GM23338 (cell line): ENCODE measurements around the gene SH3BP5. TPM values are rescaled to one million over a fixed set of nuclear protein-coding genes. Genes with fewer than 3 reads are reported as not detected.
A peak's percentile ranks its signal among the peaks of the same experiment; 100 is the strongest.

Experiments
- ATAC-seq: fragments of 200-7000 bp; cut with Tn5 transposase; 3 replicates; pipeline ENCODE4 v1.9.1; 2020
- DNase-seq: peaks from one replicate; pipeline ENCODE4 v3.0.0-alpha.2; 2015; ENCODE audit warnings: low spot score
- H2AFZ ChIP-seq: fragments of 200-600 bp; sonication (generic); 2 replicates; pipeline ENCODE4 v1.8.0; 2016; ENCODE audit warnings: antibody characterized with exemption, mild to moderate bottlenecking, moderate library complexity
- H3F3A ChIP-seq: fragments of 200-600 bp; sonication (generic); replicated peaks from 2 replicates; pipeline ENCODE4 v1.8.0; 2017; ENCODE audit warnings: antibody characterized with exemption, mixed run types, low read depth
- H3K27ac ChIP-seq: fragments of 200-600 bp; sonication (generic); 2 replicates; pipeline ENCODE4 v1.6.1; 2016; ENCODE audit warnings: low read depth
- H3K27me3 ChIP-seq: fragments of 200-600 bp; sonication (generic); 2 replicates; pipeline ENCODE4 v1.8.0; 2016; ENCODE audit warnings: mild to moderate bottlenecking, mixed run types, moderate library complexity; ENCODE audit not compliant: insufficient read depth
- H3K36me3 ChIP-seq: fragments of 200-600 bp; sonication (generic); 2 replicates; pipeline ENCODE4 v1.8.0; 2016; ENCODE audit warnings: mild to moderate bottlenecking; ENCODE audit not compliant: insufficient read depth
- H3K4me1 ChIP-seq: fragments of 200-600 bp; sonication (generic); 2 replicates; pipeline ENCODE4 v1.8.0; 2016; ENCODE audit warnings: mild to moderate bottlenecking, moderate library complexity; ENCODE audit not compliant: insufficient read depth
- H3K4me2 ChIP-seq: fragments of 200-600 bp; sonication (generic); 2 replicates; pipeline ENCODE4 v1.7.1; 2017; ENCODE audit warnings: mixed run types
- H3K4me3 ChIP-seq: fragments of 200-600 bp; sonication (generic); 2 replicates; pipeline ENCODE4 v1.6.1; 2016; ENCODE audit warnings: mixed run types
- H3K79me2 ChIP-seq: fragments of 200-600 bp; sonication (generic); replicated peaks from 2 replicates; pipeline ENCODE4 v1.8.0; 2017; ENCODE audit warnings: mild to moderate bottlenecking; ENCODE audit not compliant: insufficient read depth
- H3K9me2 ChIP-seq: fragments of 200-600 bp; sonication (generic); 2 replicates; pipeline ENCODE4 v1.8.0; 2017; ENCODE audit not compliant: insufficient read depth
- H4K20me1 ChIP-seq: fragments of 200-600 bp; sonication (generic); replicated peaks from 2 replicates; pipeline ENCODE4 v1.8.0; 2017; ENCODE audit warnings: mild to moderate bottlenecking; ENCODE audit not compliant: insufficient read depth
- H3K27ac Mint-ChIP-seq: 2 replicates; pipeline ENCODE4 v1.8.0; 2020; ENCODE audit warnings: inconsistent platforms, mild to moderate bottlenecking, moderate library complexity, mixed read lengths
- H3K27me3 Mint-ChIP-seq: 3 replicates; pipeline ENCODE4 v1.8.0; 2022; ENCODE audit warnings: low read depth, mild to moderate bottlenecking, moderate library complexity, mixed read lengths, inconsistent platforms; ENCODE audit not compliant: insufficient read depth, poor library complexity
- H3K36me3 Mint-ChIP-seq: 3 replicates; pipeline ENCODE4 v1.8.0; 2021; ENCODE audit warnings: low read depth, mild to moderate bottlenecking, inconsistent platforms, moderate library complexity, mixed read lengths
- H3K4me1 Mint-ChIP-seq: 3 replicates; pipeline ENCODE4 v1.8.0; 2020; ENCODE audit warnings: mild to moderate bottlenecking, inconsistent platforms, mixed read lengths
- H3K4me3 Mint-ChIP-seq: 3 replicates; pipeline ENCODE4 v1.8.0; 2021; ENCODE audit warnings: moderate library complexity, mild to moderate bottlenecking, inconsistent platforms, mixed read lengths
- H3K9me3 Mint-ChIP-seq: 3 replicates; pipeline ENCODE4 v1.8.0; 2020; ENCODE audit warnings: moderate library complexity, mild to moderate bottlenecking, inconsistent platforms, mixed read lengths
- CREB1 ChIP-seq: fragments of 250-450 bp; sonication (Bioruptor Pico); IDR thresholded peaks from 2 replicates; pipeline ENCODE4 v1.5.0; 2020; ENCODE audit warnings: low read depth, mild to moderate bottlenecking, moderate library complexity
- CTCF ChIP-seq, 2 experiments: fragments of 200-600 bp in 1 of 2; sonication (generic) in 1 of 2; conservative IDR thresholded peaks; 2 replicates each; pipeline versions ENCODE4 v1.5.1 to v1.6.1; 2016 to 2017; ENCODE audit warnings: antibody characterized with exemption in 2 of 2, low read depth in 2 of 2, mild to moderate bottlenecking in 2 of 2, moderate library complexity in 1 of 2
- ETS1 ChIP-seq: IDR thresholded peaks from 2 replicates; pipeline ENCODE4 v1.6.1; 2016; ENCODE audit warnings: antibody characterized with exemption
- EZH2 ChIP-seq: fragments of 200-600 bp; sonication (generic); IDR thresholded peaks from one replicate; pipeline ENCODE4 v1.8.0; 2017; ENCODE audit warnings: antibody characterized with exemption, mild to moderate bottlenecking, low read depth; ENCODE audit not compliant: unreplicated experiment
- JUNB ChIP-seq: IDR thresholded peaks from one replicate; pipeline ENCODE4 v1.6.1; 2016; ENCODE audit warnings: antibody characterized with exemption; ENCODE audit not compliant: unreplicated experiment
- NANOG ChIP-seq: IDR thresholded peaks from 2 replicates; pipeline ENCODE4 v1.6.1; 2016; ENCODE audit warnings: antibody characterized with exemption, borderline replicate concordance
- POLR2AphosphoS5 ChIP-seq: IDR thresholded peaks from 2 replicates; pipeline ENCODE4 v1.6.1; 2016; ENCODE audit warnings: antibody characterized with exemption, low read depth
- REST ChIP-seq: IDR thresholded peaks from one replicate; pipeline ENCODE4 v1.6.1; 2018; ENCODE audit warnings: antibody characterized with exemption; ENCODE audit not compliant: unreplicated experiment
- ZNF114 ChIP-seq: fragments of 250-450 bp; sonication (Bioruptor Pico); IDR thresholded peaks from 2 replicates; pipeline ENCODE4 v1.5.0; 2020; ENCODE audit warnings: mild to moderate bottlenecking, moderate library complexity
- ZNF331 ChIP-seq: fragments of 250-450 bp; sonication (Bioruptor Pico); IDR thresholded peaks from 2 replicates; pipeline ENCODE4 v1.5.0; 2020; ENCODE audit warnings: low read depth, mild to moderate bottlenecking, moderate library complexity
- ZNF462 ChIP-seq: fragments of 250-450 bp; sonication (Bioruptor Pico); IDR thresholded peaks from 2 replicates; pipeline ENCODE4 v1.5.0; 2020; ENCODE audit warnings: mild to moderate bottlenecking, moderate library complexity
- polyA plus RNA-seq: library from polyadenylated mRNA; unstranded; fragments of >200 nt; fragmentation: Nextera tagmentation; extraction: Ambion mirVana; gene quantifications from 2 replicates; pipeline ENCODE4 v1.2.1, GENCODE V29; 2016
- total RNA-seq: library from RNA; depleted of rRNA; stranded (reverse); fragments of >200 nt; shearing (Covaris generic); gene quantifications from 2 replicates; pipeline ENCODE4 v1.2.3, GENCODE V29; 2014

Gene SH3BP5
- total and polyA plus RNA-seq, 2 experiments from 2014 or later: 5.8 to 9.1 TPM

GRCh38 chr3:15326673-15327072 is 5.7 kb downstream of the SH3BP5 start (continued):
- no peak for TF ChIP-seq REST

- H3K4me3 Mint-ChIP-seq: no peak overlapping the region
- ATAC-seq: no peak
- TF ChIP-seq ZNF114 (CRISPR knock-in tag) (no peak), ZNF331 (CRISPR knock-in tag) (no peak), CREB1 (CRISPR knock-in tag) (no peak), JUNB (no peak), CTCF (conservative IDR thresholded peaks at IDR 0.05; ENCODE audit: low read depth in 2 of 2) (no peak), ZNF462 (no peak), EZH2 (no peak), ETS1 (no peak), NANOG (no peak), POLR2AphosphoS5 (no peak)
These were observed 6.3 kb downstream of the SH3BP5 start for GRCh38 chr3:15326037-15326436.

More at GRCh38 chr3:15326037-15326436, 6.3 kb downstream of the SH3BP5 start:
- DNase-seq: no peak
- Histone ChIP-seq H2AFZ (no peak overlapping the region), H3K4me3 (no peak overlapping the region), H3K4me2 (no peak overlapping the region), H3K9me2 (no peaks in the 10 kb centered on the region), H3K27me3 (peaks cover 4% of the 10 kb centered on the region), H3F3A (no peaks in the 10 kb centered on the region), H3K36me3 (no peaks in the 10 kb centered on the region), H3K4me1 (peaks cover 30% of the 10 kb centered on the region), H3K79me2 (no peaks in the 10 kb centered on the region), H4K20me1 (no peaks in the 10 kb centered on the region), H3K27ac (peak overlapping the region; percentile 69; the same call in 1 of the 2 replicates)
- no peaks in the 10 kb centered on the region for H3K9me3 Mint-ChIP-seq
- H3K27me3 Mint-ChIP-seq: peaks cover 5% of the 10 kb centered on the region
- H3K36me3 Mint-ChIP-seq: no peaks in the 10 kb centered on the region
- H3K4me1 Mint-ChIP-seq: peaks cover 46% of the 10 kb centered on the region
- no peak overlapping the region for H3K27ac Mint-ChIP-seq
